ENCODE results near the gene ERP27. TPM values are rescaled to one million over a fixed set of nuclear protein-coding genes. Genes with fewer than 3 reads are reported as not detected.

The ERP27 gene
- not detected in 2 replicates for total RNA-seq

GRCh38 chr12:14938301-14938700 is at the start of gene ERP27:
ERP27 (minus strand) TSS chr12:14938537; CDS start chr12:14938508, 29 bp downstream.

GRCh38 chr12:14972816-14973215 is 34.5 kb upstream of the ERP27 start, which contains the start of gene PDE6H:
PDE6H (plus strand) TSS chr12:14973042; CDS start chr12:14978013, 4,971 bp downstream.

GRCh38 chr12:14961466-14962152 is 23.3 kb upstream of the ERP27 start, which contains the start of gene ARHGDIB:
ARHGDIB (minus strand) TSS chr12:14961601; CDS start chr12:14950712, 10,889 bp downstream.

GRCh38 chr12:14885718-14886221 is 52.6 kb downstream of the ERP27 start, which contains the start of gene MGP:
MGP (minus strand) TSS chr12:14885854; CDS start chr12:14885791, 63 bp downstream.

Other genes with a start within 250 kb of the ERP27 start
- gene GUCY2C, start 241.9 kb downstream of the ERP27 start, total RNA-seq, result not detected in 2 replicates
- 16.2 and 18.1 TPM in 2 replicates for gene WBP11, start 135.1 kb downstream of the ERP27 start, total RNA-seq
- 0.49 and 0.54 TPM in 2 replicates for gene C12orf60, start 134.9 kb downstream of the ERP27 start, total RNA-seq
- gene SMCO3, start 124.4 kb downstream of the ERP27 start, total RNA-seq, result 0.65 and 2.0 TPM in 2 replicates
- 43.5 and 57.0 TPM in 2 replicates for gene ART4, start 95.0 kb downstream of the ERP27 start, total RNA-seq
- 259 and 511 TPM in 2 replicates for gene MGP, start 52.7 kb downstream of the ERP27 start, total RNA-seq
- 75.2 and 129 TPM in 2 replicates for gene ARHGDIB, start 23.1 kb upstream of the ERP27 start, total RNA-seq
- 3.1 TPM in 1 of 2 replicates, not detected in the other for gene PDE6H, start 34.5 kb upstream of the ERP27 start, total RNA-seq